Measurements from ENCODE around the gene LYST.

LYST gene

DNA sequence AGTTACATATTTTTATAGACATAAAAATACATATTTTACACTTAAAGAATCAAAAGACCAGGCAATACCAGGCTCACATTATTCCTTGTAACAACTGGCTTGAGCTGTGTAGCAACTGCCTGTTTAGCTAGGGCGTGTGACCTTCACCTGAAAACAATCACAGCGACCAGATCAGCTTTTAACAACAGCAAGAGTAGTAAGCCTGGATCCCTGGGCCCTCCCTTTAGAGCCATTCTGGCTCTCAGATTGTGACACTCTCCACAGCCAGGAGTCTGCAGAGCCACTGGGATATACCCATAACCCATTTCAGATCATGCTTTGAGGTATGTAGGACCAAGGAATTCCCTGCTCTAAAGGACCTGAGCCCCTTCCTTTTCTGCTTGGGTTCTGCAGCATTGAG, 187.7 kb downstream of the LYST start:
- TF ChIP-seq, protein P1, sequence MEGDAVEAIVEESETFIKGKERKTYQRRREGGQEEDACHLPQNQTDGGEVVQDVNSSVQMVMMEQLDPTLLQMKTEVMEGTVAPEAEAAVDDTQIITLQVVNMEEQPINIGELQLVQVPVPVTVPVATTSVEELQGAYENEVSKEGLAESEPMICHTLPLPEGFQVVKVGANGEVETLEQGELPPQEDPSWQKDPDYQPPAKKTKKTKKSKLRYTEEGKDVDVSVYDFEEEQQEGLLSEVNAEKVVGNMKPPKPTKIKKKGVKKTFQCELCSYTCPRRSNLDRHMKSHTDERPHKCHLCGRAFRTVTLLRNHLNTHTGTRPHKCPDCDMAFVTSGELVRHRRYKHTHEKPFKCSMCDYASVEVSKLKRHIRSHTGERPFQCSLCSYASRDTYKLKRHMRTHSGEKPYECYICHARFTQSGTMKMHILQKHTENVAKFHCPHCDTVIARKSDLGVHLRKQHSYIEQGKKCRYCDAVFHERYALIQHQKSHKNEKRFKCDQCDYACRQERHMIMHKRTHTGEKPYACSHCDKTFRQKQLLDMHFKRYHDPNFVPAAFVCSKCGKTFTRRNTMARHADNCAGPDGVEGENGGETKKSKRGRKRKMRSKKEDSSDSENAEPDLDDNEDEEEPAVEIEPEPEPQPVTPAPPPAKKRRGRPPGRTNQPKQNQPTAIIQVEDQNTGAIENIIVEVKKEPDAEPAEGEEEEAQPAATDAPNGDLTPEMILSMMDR (IDR thresholded peaks at IDR 0.05; ENCODE audit: extremely low read depth, insufficient read depth, missing control alignments), result no peak
- in situ Hi-C loops (cut with MboI; ENCODE audit: low pct_unique_long_range_greater_than_20kb, low sequenced_read_pairs, unreplicated experiment), result no loop called here
- DNase-seq (ENCODE audit: low spot score), result no peak

GRCh38 chr1:235675152-235675890, 191.4 kb downstream of the LYST start:
- no peak for DNase-seq (ENCODE audit: low spot score)
- TF ChIP-seq, protein P1 (IDR thresholded peaks at IDR 0.05; ENCODE audit: extremely low read depth, insufficient read depth, missing control alignments), result no peak
- in situ Hi-C loops (cut with MboI; ENCODE audit: low pct_unique_long_range_greater_than_20kb, low sequenced_read_pairs, unreplicated experiment), result no loop called here

- TF ChIP-seq, protein P1 (IDR thresholded peaks at IDR 0.05; ENCODE audit: extremely low read depth, insufficient read depth, missing control alignments), result no peak
- in situ Hi-C loops (cut with MboI; ENCODE audit: low pct_unique_long_range_greater_than_20kb, low sequenced_read_pairs, unreplicated experiment), result no loop called here
- no peak for DNase-seq (ENCODE audit: low spot score)
Measured at GRCh38 chr1:235673981-235674380, 192.7 kb downstream of the LYST start.

- TF ChIP-seq, protein P1 (IDR thresholded peaks at IDR 0.05; ENCODE audit: extremely low read depth, insufficient read depth, missing control alignments), result no peak
- in situ Hi-C loops (cut with MboI; ENCODE audit: low pct_unique_long_range_greater_than_20kb, low sequenced_read_pairs, unreplicated experiment), result no loop called here
- DNase-seq (ENCODE audit: low spot score), result no peak
Measured at GRCh38 chr1:235671992-235672391, 194.7 kb downstream of the LYST start.

DNA sequence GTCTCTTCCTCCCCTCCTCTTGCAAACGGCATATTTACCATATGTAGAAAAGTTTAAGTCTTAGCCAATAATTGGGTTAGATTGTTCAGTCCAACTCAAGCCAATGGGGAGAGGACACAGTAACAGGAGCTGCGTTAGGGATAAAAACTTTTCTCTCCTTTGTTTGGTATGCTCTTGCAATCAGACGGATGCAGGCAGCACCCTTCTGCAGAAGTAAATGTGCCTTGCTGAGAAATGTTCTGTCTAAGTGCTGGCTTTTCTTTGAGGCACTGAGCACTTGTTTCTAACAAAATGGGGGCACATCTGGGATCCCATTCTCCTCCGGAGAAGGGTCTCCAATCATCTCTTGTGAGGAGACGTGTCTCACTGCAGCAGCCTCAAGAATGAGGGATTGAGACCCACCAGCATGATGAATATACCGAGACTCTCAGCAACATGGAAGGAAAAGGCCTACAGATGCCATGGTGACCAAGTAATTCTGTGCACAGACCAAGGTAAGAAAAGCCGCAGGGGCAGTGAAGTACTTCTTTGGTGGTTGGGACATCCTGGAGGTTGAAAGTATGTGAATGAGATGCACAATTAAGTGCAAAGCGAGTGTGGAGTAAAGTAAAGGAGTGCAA, 196.4 kb downstream of the LYST start:
- TF ChIP-seq, protein P1 (IDR thresholded peaks at IDR 0.05; ENCODE audit: extremely low read depth, insufficient read depth, missing control alignments), result no peak
- in situ Hi-C loops (cut with MboI; ENCODE audit: low pct_unique_long_range_greater_than_20kb, low sequenced_read_pairs, unreplicated experiment), result no loop called here
- DNase-seq (ENCODE audit: low spot score), result no peak

GRCh38 chr1:235669277-235669676, 197.4 kb downstream of the LYST start:
- in situ Hi-C loops (cut with MboI; ENCODE audit: low pct_unique_long_range_greater_than_20kb, low sequenced_read_pairs, unreplicated experiment), result no loop called here
- DNase-seq (ENCODE audit: low spot score), result no peak
- TF ChIP-seq, protein P1 (IDR thresholded peaks at IDR 0.05; ENCODE audit: extremely low read depth, insufficient read depth, missing control alignments), result no peak
